Duodenal mucosa (tissue), 2 donors: ENCODE measurements around the gene EYA2.
"Not testable (repeated sequence)": the region's sequence is repeated elsewhere in the genome, so short reads cannot be mapped to it uniquely, and the experiment has no call there.

Experiments used
- H3K27ac ChIP-seq: one replicate; pipeline ENCODE4 v1.7.0; 2013; ENCODE audit warnings: low read depth, low read length
- H3K27me3 ChIP-seq, 2 donors: one replicate each; pipeline ENCODE4 v1.7.0; 2013; ENCODE audit warnings: low read length in 2 of 2, control low read depth in 1 of 2; ENCODE audit not compliant: insufficient read depth in 2 of 2, control insufficient read depth in 1 of 2
- H3K36me3 ChIP-seq, 2 donors: one replicate each; pipeline ENCODE4 v1.7.0; 2013; ENCODE audit warnings: low read length in 2 of 2, control low read depth in 1 of 2; ENCODE audit not compliant: insufficient read depth in 2 of 2, control insufficient read depth in 1 of 2
- H3K4me1 ChIP-seq, 2 donors: one replicate each; pipeline ENCODE4 v1.7.0; 2013; ENCODE audit warnings: low read length in 2 of 2, control low read depth in 1 of 2; ENCODE audit not compliant: insufficient read depth in 2 of 2, control insufficient read depth in 1 of 2
- H3K4me3 ChIP-seq, 2 donors: one replicate each; pipeline ENCODE4 v1.7.0; 2013; ENCODE audit warnings: low read length in 2 of 2, low read depth in 1 of 2
- H3K9ac ChIP-seq, 2 donors: one replicate each; pipeline ENCODE4 v1.7.0; 2013; ENCODE audit warnings: low read length in 2 of 2, low read depth in 1 of 2
- H3K9me3 ChIP-seq, 2 donors: one replicate each; pipeline ENCODE4 v1.7.0; 2013; ENCODE audit warnings: low read length in 2 of 2, control low read depth in 1 of 2; ENCODE audit not compliant: control insufficient read depth in 1 of 2

Gene EYA2

GRCh38 chr20:46948081-46948480, 53.4 kb downstream of the EYA2 start:
- Histone ChIP-seq H3K27ac (no peak overlapping the region), H3K4me1 (no peaks in the 10 kb centered on the region), H3K36me3 (no peaks in the 10 kb centered on the region), H3K9ac (no peak overlapping the region), H3K9me3 (no peaks in the 10 kb centered on the region), H3K4me3 (no peak overlapping the region), H3K27me3 (no peaks in the 10 kb centered on the region)

- H3K9me3 ChIP-seq, result no peaks in the 10 kb centered on the region
- no peaks in the 10 kb centered on the region for H3K36me3 ChIP-seq
- H3K27ac ChIP-seq, result no peak overlapping the region
- no peaks in the 10 kb centered on the region for H3K4me1 ChIP-seq
- no peak overlapping the region for H3K4me3 ChIP-seq
- no peak overlapping the region for H3K9ac ChIP-seq
- no peaks in the 10 kb centered on the region for H3K27me3 ChIP-seq
These were observed 56.8 kb downstream of the EYA2 start for GRCh38 chr20:46951405-46951804.

- H3K9ac ChIP-seq, result no peak overlapping the region
- no peaks in the 10 kb centered on the region for H3K9me3 ChIP-seq
- H3K4me1 ChIP-seq, result no peaks in the 10 kb centered on the region
- H3K27me3 ChIP-seq, result no peaks in the 10 kb centered on the region
- no peak overlapping the region for H3K27ac ChIP-seq
- no peak overlapping the region for H3K4me3 ChIP-seq
- no peaks in the 10 kb centered on the region for H3K36me3 ChIP-seq
These were observed 57.3 kb downstream of the EYA2 start for GRCh38 chr20:46951840-46952497.

GRCh38 chr20:46953596-46953995, 59.0 kb downstream of the EYA2 start:
- Histone ChIP-seq H3K9me3 (no peaks in the 10 kb centered on the region), H3K27ac (no peak overlapping the region)

GRCh38 chr20:46954490-46955038, 59.9 kb downstream of the EYA2 start:
- H3K27me3 ChIP-seq, result no peaks in the 10 kb centered on the region

More at GRCh38 chr20:46953596-46953995, 59.0 kb downstream of the EYA2 start:
- Histone ChIP-seq H3K36me3 (no peaks in the 10 kb centered on the region), H3K4me1 (no peaks in the 10 kb centered on the region), H3K9ac (no peak overlapping the region), H3K27me3 (no peaks in the 10 kb centered on the region), H3K4me3 (no peak overlapping the region)

GRCh38 chr20:46955601-46956556, 61.2 kb downstream of the EYA2 start:
- H3K27ac ChIP-seq, result no peak overlapping the region
- no peaks in the 10 kb centered on the region for H3K27me3 ChIP-seq
- H3K36me3 ChIP-seq, result no peaks in the 10 kb centered on the region
- H3K9me3 ChIP-seq, result no peaks in the 10 kb centered on the region
- H3K9ac ChIP-seq, result no peak overlapping the region
- H3K4me3 ChIP-seq, result no peak overlapping the region
- no peaks in the 10 kb centered on the region for H3K4me1 ChIP-seq

More at GRCh38 chr20:46954490-46955038, 59.9 kb downstream of the EYA2 start:
- Histone ChIP-seq H3K27ac (no peak overlapping the region), H3K4me3 (no peak overlapping the region), H3K36me3 (no peaks in the 10 kb centered on the region), H3K9ac (no peak overlapping the region), H3K4me1 (no peaks in the 10 kb centered on the region), H3K9me3 (no peaks in the 10 kb centered on the region)

- H3K27me3 ChIP-seq, result no peaks in the 10 kb centered on the region
- H3K4me3 ChIP-seq, result no peak overlapping the region
These were observed 64.5 kb downstream of the EYA2 start for GRCh38 chr20:46959081-46959692.

GRCh38 chr20:46959821-46960220, 65.2 kb downstream of the EYA2 start:
- Histone ChIP-seq H3K4me1 (no peaks in the 10 kb centered on the region), H3K36me3 (no peaks in the 10 kb centered on the region), H3K27ac (no peak overlapping the region)

More at GRCh38 chr20:46959081-46959692, 64.5 kb downstream of the EYA2 start:
- no peak overlapping the region for H3K27ac ChIP-seq
- no peak overlapping the region for H3K9ac ChIP-seq
- H3K9me3 ChIP-seq, result no peaks in the 10 kb centered on the region
- H3K4me1 ChIP-seq, result no peaks in the 10 kb centered on the region
- H3K36me3 ChIP-seq, result no peaks in the 10 kb centered on the region

GRCh38 chr20:46960536-46960935, 65.9 kb downstream of the EYA2 start:
- Histone ChIP-seq H3K9ac (no peak overlapping the region), H3K4me1 (no peaks in the 10 kb centered on the region), H3K27me3 (no peaks in the 10 kb centered on the region), H3K36me3 (no peaks in the 10 kb centered on the region), H3K9me3 (no peaks in the 10 kb centered on the region), H3K4me3 (no peak overlapping the region), H3K27ac (no peak overlapping the region)

More at GRCh38 chr20:46959821-46960220, 65.2 kb downstream of the EYA2 start:
- Histone ChIP-seq H3K9ac (no peak overlapping the region), H3K27me3 (no peaks in the 10 kb centered on the region), H3K9me3 (no peaks in the 10 kb centered on the region), H3K4me3 (no peak overlapping the region)

GRCh38 chr20:46961968-46962367, 67.3 kb downstream of the EYA2 start:
- H3K27me3 ChIP-seq, H3K9ac ChIP-seq, H3K4me3 ChIP-seq, H3K27ac ChIP-seq, H3K4me1 ChIP-seq, H3K36me3 ChIP-seq, H3K9me3 ChIP-seq: not testable (repeated sequence)
